Right lobe of liver (tissue), 6 donors: ENCODE data around the gene LRRC46. TPM values are rescaled to one million over a fixed set of nuclear protein-coding genes. Genes with fewer than 3 reads are reported as not detected.

ENCODE experiments used
- ATAC-seq, 4 donors: fragments of 200-7000 bp; cut with Tn5 transposase; one replicate each; pipeline ENCODE4 v1.9.1; 2020; ENCODE audit warnings: mild to moderate bottlenecking in 4 of 4, moderate library complexity in 4 of 4
- DNase-seq, 3 donors: peaks; one replicate each; pipeline ENCODE4 v3.0.0-alpha.2; 2020
- H3K27ac ChIP-seq, 3 donors: fragments of 200-600 bp; one replicate each; pipeline ENCODE4 v1.8.0; 2022
- H3K27me3 ChIP-seq, 2 donors: fragments of 200-600 bp; one replicate each; pipeline ENCODE4 v1.8.0; 2022
- H3K36me3 ChIP-seq, 4 donors: fragments of 200-600 bp; sonication (generic) in 1 of 4; one replicate each; pipeline versions ENCODE4 v1.5.1 to v1.8.0; 2017 to 2022; ENCODE audit warnings: control low read depth in 1 of 4
- H3K4me1 ChIP-seq, 4 donors: fragments of 200-600 bp; sonication (generic) in 1 of 4; one replicate each; pipeline versions ENCODE4 v1.5.1 to v1.8.0; 2017 to 2022; ENCODE audit warnings: control low read depth in 1 of 4
- H3K4me3 ChIP-seq, 3 donors: fragments of 200-600 bp; one replicate each; pipeline ENCODE4 v1.8.0; 2022
- H3K9me3 ChIP-seq, 4 donors: fragments of 200-600 bp; sonication (generic) in 1 of 4; one replicate each; pipeline versions ENCODE4 v1.5.1 to v1.8.0; 2017 to 2022; ENCODE audit warnings: control low read depth in 1 of 4
- CTCF ChIP-seq, 4 donors: fragments of 200-600 bp in 3 of 4; fragments of 450-650 bp in 1 of 4; IDR thresholded peaks; one replicate each; pipeline versions ENCODE4 v1.5.1 to v1.8.0; 2016 to 2022; ENCODE audit warnings: antibody characterized with exemption in 4 of 4, mild to moderate bottlenecking in 2 of 4
- POLR2A ChIP-seq: fragments of 450-650 bp; IDR thresholded peaks from one replicate; pipeline ENCODE4 v1.6.1; 2017; ENCODE audit warnings: antibody characterized with exemption, mild to moderate bottlenecking
- WGBS: methylation state at CpG from one replicate; pipeline ENCODE4 v1.1.6; 2018; ENCODE audit warnings: low coverage, low lambda C conversion rate; ENCODE audit not compliant: insufficient coverage; ENCODE audit errors: missing lambda C conversion rate; 5-methylcytosine and 5-hydroxymethylcytosine counted together
- intact Hi-C, 2 donors: fragments of 100-400 bp; cut with DNase I; formaldehyde crosslinking; loops; one replicate each; pipeline versions ENCODE4 v1.11.2 to v1.14.1; 2022
- total RNA-seq, 6 experiments: library from RNA; depleted of rRNA in 2 of 6; stranded (reverse); fragments of >200 nt in 2 of 6; fragmentation: NEBNext Ultra II Directional in 3 of 6; extraction: Animal tissue kit (Norgen Biotek cat#: 25700) in 3 of 6; gene quantifications; one replicate each; pipeline versions ENCODE4 v1.1.0 to v1.2.4, GENCODE V29; 2016 to 2023
- donor health status: DM: no; HTN: yes; CAD: no.
- donor health status: DM: no; HTN: no; CAD: no.
- donor health status: DM: no; HTN: no; CAD: no.
- donor health status: DM: no; HTN: yes; CAD: no.
- donor health status: DM: no; HTN: yes; CAD: no.

LRRC46 gene
- total RNA-seq, 6 experiments from 2014 or later = 0.12 to 0.44 (median 0.35) TPM

GRCh38 chr17:47844814-47845715 is 13.6 kb downstream of the LRRC46 start:
- WGBS = 75% methylated on average over 2 of the region's 4 CpGs
- TF ChIP-seq POLR2A (no peak), CTCF (IDR thresholded peaks at IDR 0.05) (peak; percentile 9 to 22 (median 17))
- no peaks in the 10 kb centered on the region for H3K9me3 ChIP-seq
- no peak overlapping the region for H3K4me3 ChIP-seq
- ATAC-seq = no peak
- intact Hi-C loops = loop anchor here (5.0 to 10.0 kb wide), 2 partner anchors 47 to 170 kb away; no protein-coding TSS in a partner anchor
- peaks cover 0 to 24% (median 9%) of the 10 kb centered on the region in 4 donors for H3K4me1 ChIP-seq
- DNase-seq = no peak
- H3K27me3 ChIP-seq = peaks cover 0 to 14% of the 10 kb centered on the region in 2 donors
- H3K27ac ChIP-seq = no peak overlapping the region
- no peaks in the 10 kb centered on the region for H3K36me3 ChIP-seq

- Histone ChIP-seq H3K9me3 (no peaks in the 10 kb centered on the region), H3K27ac (no peak overlapping the region), H3K27me3 (peaks cover 0 to 14% of the 10 kb centered on the region in 2 donors), H3K36me3 (no peaks in the 10 kb centered on the region), H3K4me3 (no peak overlapping the region), H3K4me1 (peaks cover 0 to 20% (median 7%) of the 10 kb centered on the region in 4 donors)
- DNase-seq (no peak), ATAC-seq (no peak)
- WGBS = no CpG with 5 or more reads among the region's 3 CpGs
- no peak for TF ChIP-seq CTCF (IDR thresholded peaks at IDR 0.05)
- TF ChIP-seq POLR2A = no peak
- intact Hi-C loops = loop anchor here (5.0 to 10.0 kb wide), 2 partner anchors 47 to 169 kb away; no protein-coding TSS in a partner anchor
Observed at GRCh38 chr17:47845716-47846075, 14.2 kb downstream of the LRRC46 start.

GRCh38 chr17:47846716-47847340 is 15.4 kb downstream of the LRRC46 start:
- no peak overlapping the region for H3K27ac ChIP-seq
- TF ChIP-seq POLR2A = no peak
- TF ChIP-seq CTCF (IDR thresholded peaks at IDR 0.05) = no peak
- intact Hi-C loops = loop anchor here (5.0 to 10.0 kb wide), 2 partner anchors 45 to 168 kb away; no protein-coding TSS in a partner anchor
- peaks cover 0 to 15% of the 10 kb centered on the region in 2 donors for H3K27me3 ChIP-seq
- no peaks in the 10 kb centered on the region for H3K9me3 ChIP-seq
- no peak overlapping the region for H3K4me3 ChIP-seq
- WGBS = 32% methylated on average over 7 of the region's 31 CpGs
- no peaks in the 10 kb centered on the region for H3K36me3 ChIP-seq
- ATAC-seq (no peak), DNase-seq (no peak)
- peaks cover 0 to 21% (median 4%) of the 10 kb centered on the region in 4 donors for H3K4me1 ChIP-seq

- intact Hi-C loops = loop anchor here (5.0 to 10.0 kb wide), 2 partner anchors 45 to 167 kb away; no protein-coding TSS in a partner anchor
- ATAC-seq = no peak
- WGBS = 18% methylated on average over 11 of the region's 71 CpGs
- peaks cover 0 to 23% of the 10 kb centered on the region in 2 donors for H3K27me3 ChIP-seq
- H3K27ac ChIP-seq = no peak overlapping the region
- TF ChIP-seq POLR2A (no peak), CTCF (IDR thresholded peaks at IDR 0.05) (peak in 2 of 4 donors; percentile 7 to 17)
- H3K4me3 ChIP-seq = no peak overlapping the region
- H3K36me3 ChIP-seq = no peaks in the 10 kb centered on the region
- no peak for DNase-seq
- H3K4me1 ChIP-seq = peaks cover 0 to 14% (median under 1%) of the 10 kb centered on the region in 4 donors
- no peaks in the 10 kb centered on the region for H3K9me3 ChIP-seq
Observed at GRCh38 chr17:47847341-47848197, 16.1 kb downstream of the LRRC46 start.
